Right lobe of liver (tissue), 6 donors: ENCODE results near the gene PTPRM. TPM values are rescaled to one million over a fixed set of nuclear protein-coding genes. Genes with fewer than 3 reads are reported as not detected.

Experiments used
- ATAC-seq, 4 donors: fragments of 200-7000 bp; cut with Tn5 transposase; one replicate each; pipeline ENCODE4 v1.9.1; 2020; ENCODE audit warnings: mild to moderate bottlenecking in 4 of 4, moderate library complexity in 4 of 4
- DNase-seq, 3 donors: peaks; one replicate each; pipeline ENCODE4 v3.0.0-alpha.2; 2020
- H3K27ac ChIP-seq, 3 donors: fragments of 200-600 bp; one replicate each; pipeline ENCODE4 v1.8.0; 2022
- H3K27me3 ChIP-seq, 2 donors: fragments of 200-600 bp; one replicate each; pipeline ENCODE4 v1.8.0; 2022
- H3K36me3 ChIP-seq, 4 donors: fragments of 200-600 bp; sonication (generic) in 1 of 4; one replicate each; pipeline versions ENCODE4 v1.5.1 to v1.8.0; 2017 to 2022; ENCODE audit warnings: control low read depth in 1 of 4
- H3K4me1 ChIP-seq, 4 donors: fragments of 200-600 bp; sonication (generic) in 1 of 4; one replicate each; pipeline versions ENCODE4 v1.5.1 to v1.8.0; 2017 to 2022; ENCODE audit warnings: control low read depth in 1 of 4
- H3K4me3 ChIP-seq, 3 donors: fragments of 200-600 bp; one replicate each; pipeline ENCODE4 v1.8.0; 2022
- H3K9me3 ChIP-seq, 4 donors: fragments of 200-600 bp; sonication (generic) in 1 of 4; one replicate each; pipeline versions ENCODE4 v1.5.1 to v1.8.0; 2017 to 2022; ENCODE audit warnings: control low read depth in 1 of 4
- POLR2A ChIP-seq: fragments of 450-650 bp; IDR thresholded peaks from one replicate; pipeline ENCODE4 v1.6.1; 2017; ENCODE audit warnings: antibody characterized with exemption, mild to moderate bottlenecking
- WGBS: methylation state at CpG from one replicate; pipeline ENCODE4 v1.1.6; 2018; ENCODE audit warnings: low coverage, low lambda C conversion rate; ENCODE audit not compliant: insufficient coverage; ENCODE audit errors: missing lambda C conversion rate; 5-methylcytosine and 5-hydroxymethylcytosine counted together
- intact Hi-C, 2 donors: fragments of 100-400 bp; cut with DNase I; formaldehyde crosslinking; loops; one replicate each; pipeline versions ENCODE4 v1.11.2 to v1.14.1; 2022
- long read RNA-seq: library from polyadenylated mRNA; unstranded; transcript quantifications from one replicate; pipeline ENCODE4 v2.0.0, GENCODE V29; 2019
- total RNA-seq, 6 experiments: library from RNA; depleted of rRNA in 2 of 6; stranded (reverse); fragments of >200 nt in 2 of 6; fragmentation: NEBNext Ultra II Directional in 3 of 6; extraction: Animal tissue kit (Norgen Biotek cat#: 25700) in 3 of 6; gene quantifications; one replicate each; pipeline versions ENCODE4 v1.1.0 to v1.2.4, GENCODE V29; 2016 to 2023
- TF ChIP-seq, protein P1 (sequence below), 4 donors: fragments of 200-600 bp in 3 of 4; fragments of 450-650 bp in 1 of 4; IDR thresholded peaks; one replicate each; pipeline versions ENCODE4 v1.5.1 to v1.8.0; 2016 to 2022; ENCODE audit warnings: antibody characterized with exemption in 4 of 4, mild to moderate bottlenecking in 2 of 4
- donor health status: DM: no; HTN: yes; CAD: no.
- donor health status: DM: no; HTN: no; CAD: no.
- donor health status: DM: no; HTN: no; CAD: no.
- donor health status: DM: no; HTN: yes; CAD: no.
- donor health status: DM: no; HTN: yes; CAD: no.

PTPRM gene
- total RNA-seq: 10 to 100 TPM; 15.1 to 45.7 (median 26.5) TPM
- long read RNA-seq, partial matches to known transcripts: 0 of 2 reads
- long read RNA-seq, other reads (novel, unspliced or antisense): 2 of 2 reads

- peak within 1 kb of the TSS; percentile 76 to 86 (median 81) for H3K4me3 ChIP-seq
- H3K36me3 ChIP-seq: no peaks in the 10 kb centered on the region
- H3K9me3 ChIP-seq: no peaks in the 10 kb centered on the region
- intact Hi-C loops: loop anchor here in 1 of 2 donors (10.0 kb wide), 1 partner anchor 188 kb away; no protein-coding TSS in a partner anchor
- peaks cover 0 to 5% (median 2%) of the 10 kb centered on the region in 4 donors for H3K4me1 ChIP-seq
- DNase-seq (peak; percentile 88 to 91 (median 89)), ATAC-seq (peak; percentile 87 to 92 (median 88))
- no peaks in the 10 kb centered on the region for H3K27me3 ChIP-seq
- H3K27ac ChIP-seq: peak within 1 kb of the TSS; percentile 92 to 96 (median 94)
- WGBS: 0% methylated on average over 5 of the region's 139 CpGs
- TF ChIP-seq POLR2A: peak; percentile 92
- TF ChIP-seq, protein P1, sequence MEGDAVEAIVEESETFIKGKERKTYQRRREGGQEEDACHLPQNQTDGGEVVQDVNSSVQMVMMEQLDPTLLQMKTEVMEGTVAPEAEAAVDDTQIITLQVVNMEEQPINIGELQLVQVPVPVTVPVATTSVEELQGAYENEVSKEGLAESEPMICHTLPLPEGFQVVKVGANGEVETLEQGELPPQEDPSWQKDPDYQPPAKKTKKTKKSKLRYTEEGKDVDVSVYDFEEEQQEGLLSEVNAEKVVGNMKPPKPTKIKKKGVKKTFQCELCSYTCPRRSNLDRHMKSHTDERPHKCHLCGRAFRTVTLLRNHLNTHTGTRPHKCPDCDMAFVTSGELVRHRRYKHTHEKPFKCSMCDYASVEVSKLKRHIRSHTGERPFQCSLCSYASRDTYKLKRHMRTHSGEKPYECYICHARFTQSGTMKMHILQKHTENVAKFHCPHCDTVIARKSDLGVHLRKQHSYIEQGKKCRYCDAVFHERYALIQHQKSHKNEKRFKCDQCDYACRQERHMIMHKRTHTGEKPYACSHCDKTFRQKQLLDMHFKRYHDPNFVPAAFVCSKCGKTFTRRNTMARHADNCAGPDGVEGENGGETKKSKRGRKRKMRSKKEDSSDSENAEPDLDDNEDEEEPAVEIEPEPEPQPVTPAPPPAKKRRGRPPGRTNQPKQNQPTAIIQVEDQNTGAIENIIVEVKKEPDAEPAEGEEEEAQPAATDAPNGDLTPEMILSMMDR (IDR thresholded peaks at IDR 0.05): peak in 2 of 4 donors; percentile 87 to 90
Measured at GRCh38 chr18:7566567-7567473, at the start of gene PTPRM. Gene PTPRM, plus strand, starts transcription at chr18:7567316. Its CDS starts 503 bp downstream, at chr18:7567819.

DNA sequence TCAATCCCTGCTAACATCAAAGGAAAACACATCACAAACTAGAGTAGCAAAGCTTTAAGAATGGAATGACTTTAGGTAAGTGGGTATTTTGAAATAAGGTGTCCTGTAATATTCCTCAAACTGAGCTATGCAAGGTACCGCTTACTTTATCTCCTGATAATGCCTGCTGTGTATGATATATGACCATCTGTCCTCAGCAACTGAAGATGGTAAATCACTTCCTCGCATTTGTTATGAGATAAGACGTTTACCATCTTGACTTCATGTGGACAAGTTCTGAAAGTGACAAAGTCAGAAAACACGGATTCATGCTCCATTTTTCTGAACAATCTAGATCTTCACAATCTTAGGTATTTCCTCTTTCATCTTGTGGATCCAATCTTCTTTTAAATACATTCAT is 49.3 kb upstream of the PTPRM start:
- H3K36me3 ChIP-seq: no peaks in the 10 kb centered on the region
- no peaks in the 10 kb centered on the region for H3K4me1 ChIP-seq
- DNase-seq: no peak
- no peaks in the 10 kb centered on the region for H3K9me3 ChIP-seq
- no peak overlapping the region for H3K27ac ChIP-seq
- no peaks in the 10 kb centered on the region for H3K27me3 ChIP-seq
- TF ChIP-seq POLR2A: no peak
- TF ChIP-seq, protein P1 (IDR thresholded peaks at IDR 0.05): no peak
- 75% methylated on average over 4 of the region's 4 CpGs for WGBS
- ATAC-seq: no peak
- no peak overlapping the region for H3K4me3 ChIP-seq
- intact Hi-C loops: no loop called here

DNA sequence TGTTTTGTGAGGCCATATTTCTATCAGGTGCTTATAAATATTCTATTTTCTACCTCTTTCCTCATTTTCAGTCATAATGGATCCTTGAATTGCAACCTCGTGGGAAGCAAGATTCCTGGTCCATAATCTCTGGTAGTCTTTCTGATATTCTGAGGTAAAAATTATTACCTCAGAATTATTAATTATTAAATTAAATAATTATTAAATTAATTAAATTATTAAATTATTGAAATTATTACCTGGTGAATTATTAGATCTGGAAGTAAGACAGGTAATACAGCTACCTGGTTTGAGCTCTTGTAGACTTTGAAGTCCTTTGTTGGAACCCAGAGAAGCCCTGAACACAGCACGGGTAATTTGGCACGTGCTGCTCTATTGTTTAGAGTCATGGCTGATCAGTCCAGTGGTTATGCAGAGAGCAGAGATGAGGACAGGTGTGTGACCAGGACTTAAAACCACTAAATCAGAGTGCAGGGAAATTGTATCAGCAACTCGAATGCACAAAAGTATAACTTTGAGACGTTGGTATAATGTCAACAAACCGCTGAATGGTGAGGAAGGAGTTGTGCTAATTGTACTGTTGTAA is 46.8 kb upstream of the PTPRM start:
- no peaks in the 10 kb centered on the region for H3K9me3 ChIP-seq
- no peaks in the 10 kb centered on the region for H3K4me1 ChIP-seq
- DNase-seq (no peak), ATAC-seq (no peak)
- intact Hi-C loops: no loop called here
- no peaks in the 10 kb centered on the region for H3K27me3 ChIP-seq
- no peaks in the 10 kb centered on the region for H3K36me3 ChIP-seq
- TF ChIP-seq, protein P1 (IDR thresholded peaks at IDR 0.05): no peak
- TF ChIP-seq POLR2A: no peak
- WGBS: 63% methylated on average over 5 of the region's 6 CpGs
- H3K4me3 ChIP-seq: no peak overlapping the region
- H3K27ac ChIP-seq: no peak overlapping the region

DNA sequence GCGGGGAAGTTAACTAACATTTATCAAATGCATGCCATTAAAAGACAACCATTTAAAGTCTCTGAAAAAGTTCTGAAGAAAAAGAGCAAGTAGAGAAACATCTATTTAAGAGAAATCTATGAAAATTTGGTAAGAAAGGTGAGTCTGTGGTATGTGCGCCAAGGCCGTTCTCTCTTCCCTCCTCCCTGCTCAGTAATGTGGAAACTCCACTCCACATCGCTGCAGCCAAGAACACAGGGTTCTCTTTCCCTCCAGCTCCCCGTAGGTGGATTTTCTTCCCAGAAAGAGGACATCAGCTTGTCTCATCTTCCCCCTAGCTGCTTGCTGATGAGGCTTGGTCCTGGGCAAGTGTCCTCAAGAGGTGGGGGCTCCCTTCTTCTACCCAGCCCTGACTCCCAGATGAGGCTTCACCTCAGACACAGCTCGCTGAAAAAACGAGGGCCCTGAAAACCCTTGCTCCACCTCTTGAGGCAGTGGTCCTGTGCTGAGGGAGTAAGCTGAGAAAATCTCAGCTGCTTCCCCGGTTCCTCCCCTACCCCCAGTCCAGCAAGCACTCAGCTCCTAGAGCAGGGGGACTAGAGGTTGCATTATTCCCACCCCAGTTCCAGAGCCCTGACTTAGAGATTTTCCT is 45.8 kb upstream of the PTPRM start:
- H3K9me3 ChIP-seq: no peaks in the 10 kb centered on the region
- no peaks in the 10 kb centered on the region for H3K4me1 ChIP-seq
- no peak for ATAC-seq
- WGBS: 80% methylated on average over 3 of the region's 8 CpGs
- H3K4me3 ChIP-seq: no peak overlapping the region
- TF ChIP-seq, protein P1 (IDR thresholded peaks at IDR 0.05): no peak
- TF ChIP-seq POLR2A: no peak
- H3K27me3 ChIP-seq: no peaks in the 10 kb centered on the region
- no peaks in the 10 kb centered on the region for H3K36me3 ChIP-seq
- H3K27ac ChIP-seq: no peak overlapping the region
- DNase-seq: no peak
- intact Hi-C loops: no loop called here
